Uterus (tissue), 4 donors: ENCODE data around the gene PARP9. TPM values are rescaled to one million over a fixed set of nuclear protein-coding genes. Genes with fewer than 3 reads are reported as not detected.

Experiments
- DNase-seq, 2 donors: peaks; one replicate each; pipeline ENCODE4 v3.0.0-alpha.2; 2019 to 2020
- H3K27ac ChIP-seq, 2 donors: fragments of 200-600 bp; sonication (generic); 1 replicate in 1 of 2; 2 replicates in 1 of 2; pipeline ENCODE4 v1.5.1; 2016 to 2018
- H3K27me3 ChIP-seq, 2 donors: fragments of 200-600 bp; sonication (generic); one replicate each; pipeline ENCODE4 v1.5.1; 2018 to 2019; ENCODE audit warnings: control low read depth in 1 of 2
- H3K36me3 ChIP-seq, 2 donors: fragments of 200-600 bp; sonication (generic); one replicate each; pipeline ENCODE4 v1.5.1; 2019; ENCODE audit warnings: control low read depth in 1 of 2
- H3K4me1 ChIP-seq, 2 donors: fragments of 200-600 bp; sonication (generic); one replicate each; pipeline ENCODE4 v1.5.1; 2018 to 2019; ENCODE audit warnings: control low read depth in 1 of 2
- H3K4me3 ChIP-seq, 2 donors: fragments of 200-600 bp; sonication (generic); 1 replicate in 1 of 2; 2 replicates in 1 of 2; pipeline ENCODE4 v1.5.1; 2018 to 2019; ENCODE audit warnings: mild to moderate bottlenecking in 1 of 2
- H3K9me3 ChIP-seq, 2 donors: fragments of 200-600 bp; sonication (generic); one replicate each; pipeline ENCODE4 v1.5.1; 2019; ENCODE audit warnings: control low read depth in 1 of 2
- CTCF ChIP-seq, 4 experiments: fragments of 200-600 bp in 2 of 4; fragments of 450-650 bp in 2 of 4; sonication (generic) in 2 of 4; IDR thresholded peaks; one replicate each; pipeline ENCODE4 v1.5.1; 2016 to 2019; ENCODE audit warnings: antibody characterized with exemption in 4 of 4, mild to moderate bottlenecking in 2 of 4, moderate library complexity in 1 of 4
- POLR2A ChIP-seq, 2 donors: fragments of 450-650 bp; IDR thresholded peaks; one replicate each; pipeline ENCODE4 v1.6.1; 2016; ENCODE audit warnings: antibody characterized with exemption in 2 of 2, mild to moderate bottlenecking in 1 of 2, moderate library complexity in 1 of 2
- intact Hi-C: fragments of 100-400 bp; cut with DNase I; formaldehyde crosslinking; loops from one replicate; pipeline ENCODE4 v1.15.1; 2023; ENCODE audit warnings: low total_unique reads
- total RNA-seq, 4 donors: library from RNA; depleted of rRNA in 3 of 4; stranded (reverse); fragments of >200 nt in 3 of 4; gene quantifications; one replicate each; pipeline versions ENCODE4 v1.1.0 to v1.2.4, GENCODE V29; 2014 to 2023
- donor health status: DM: yes; HTN: yes; CAD: no.

The PARP9 gene
- total RNA-seq = 10 to 100 TPM; 16.8 to 80.7 (median 35.8) TPM

- Histone ChIP-seq H3K36me3 (no peaks in the 10 kb centered on the region), H3K9me3 (no peaks in the 10 kb centered on the region), H3K4me3 (peak within 1 kb of the TSS; percentile 72 to 77), H3K27me3 (no peaks in the 10 kb centered on the region), H3K4me1 (peaks cover 0 to 7% of the 10 kb centered on the region in 2 donors), H3K27ac (peak within 1 kb of the TSS; percentile 96)
- intact Hi-C loops = loop anchor here (2.0 kb wide), 1 partner anchor 114 kb away; no protein-coding TSS in a partner anchor
- DNase-seq = peak; percentile 83 to 84
- TF ChIP-seq POLR2A (IDR thresholded peaks at IDR 0.05) = peak; percentile 57 to 76
- TF ChIP-seq CTCF (IDR thresholded peaks at IDR 0.05) = no peak
Observed at GRCh38 chr3:122564155-122564912, at the start of gene PARP9, which contains the start of gene DTX3L. Gene PARP9, minus strand, starts transcription at chr3:122564300. Its CDS starts 4,680 bp downstream, at chr3:122559620. Gene DTX3L, plus strand, starts transcription at chr3:122564338. Its CDS starts 89 bp downstream, at chr3:122564427.

GRCh38 chr3:122612696-122613095 lies 48.6 kb upstream of the PARP9 start:
- Histone ChIP-seq H3K36me3 (no peaks in the 10 kb centered on the region), H3K4me3 (no peak overlapping the region), H3K9me3 (no peaks in the 10 kb centered on the region), H3K27me3 (no peaks in the 10 kb centered on the region), H3K4me1 (no peaks in the 10 kb centered on the region), H3K27ac (no peak overlapping the region)
- DNase-seq = no peak
- TF ChIP-seq POLR2A (IDR thresholded peaks at IDR 0.05) (no peak), CTCF (IDR thresholded peaks at IDR 0.05) (no peak)
- intact Hi-C loops = no loop called here

GRCh38 chr3:122609798-122610559 lies 45.9 kb upstream of the PARP9 start:
- DNase-seq = no peak
- Histone ChIP-seq H3K36me3 (no peaks in the 10 kb centered on the region), H3K27ac (no peak overlapping the region), H3K9me3 (no peaks in the 10 kb centered on the region), H3K4me1 (no peaks in the 10 kb centered on the region), H3K27me3 (no peaks in the 10 kb centered on the region), H3K4me3 (no peak overlapping the region)
- TF ChIP-seq CTCF (IDR thresholded peaks at IDR 0.05) (no peak), POLR2A (IDR thresholded peaks at IDR 0.05) (no peak)
- intact Hi-C loops = no loop called here

- intact Hi-C loops = no loop called here
- no peaks in the 10 kb centered on the region for H3K4me1 ChIP-seq
- H3K9me3 ChIP-seq = no peaks in the 10 kb centered on the region
- H3K27me3 ChIP-seq = no peaks in the 10 kb centered on the region
- no peak for DNase-seq
- H3K4me3 ChIP-seq = no peak overlapping the region
- no peak overlapping the region for H3K27ac ChIP-seq
- TF ChIP-seq CTCF (IDR thresholded peaks at IDR 0.05) = no peak
- no peak for TF ChIP-seq POLR2A (IDR thresholded peaks at IDR 0.05)
- no peaks in the 10 kb centered on the region for H3K36me3 ChIP-seq
Observed at GRCh38 chr3:122608916-122609315, 44.8 kb upstream of the PARP9 start.

- Histone ChIP-seq H3K4me3 (no peak overlapping the region), H3K27me3 (no peaks in the 10 kb centered on the region), H3K27ac (no peak overlapping the region), H3K4me1 (no peaks in the 10 kb centered on the region), H3K9me3 (no peaks in the 10 kb centered on the region), H3K36me3 (no peaks in the 10 kb centered on the region)
- intact Hi-C loops = no loop called here
- TF ChIP-seq POLR2A (IDR thresholded peaks at IDR 0.05) (no peak), CTCF (IDR thresholded peaks at IDR 0.05) (no peak)
- no peak for DNase-seq
Observed at GRCh38 chr3:122606330-122606729, 42.2 kb upstream of the PARP9 start.
